Upper lobe of left lung (tissue), 4 donors: ENCODE results near the gene SAA1.

Experiments used
- POLR2AphosphoS5 ChIP-seq, 2 donors: sonication (generic); formaldehyde crosslinking; IDR thresholded peaks; one replicate each; pipeline ENCODE4 v1.5.1; 2017; ENCODE audit warnings: antibody characterized with exemption in 2 of 2
- TF ChIP-seq, protein P1 (sequence below), 6 experiments: fragments of 450-650 bp in 4 of 6; fragments of 200-600 bp in 2 of 6; sonication (generic) in 2 of 6; IDR thresholded peaks; one replicate each; pipeline ENCODE4 v1.5.1; 2016 to 2019; ENCODE audit warnings: antibody characterized with exemption in 6 of 6

DNA sequence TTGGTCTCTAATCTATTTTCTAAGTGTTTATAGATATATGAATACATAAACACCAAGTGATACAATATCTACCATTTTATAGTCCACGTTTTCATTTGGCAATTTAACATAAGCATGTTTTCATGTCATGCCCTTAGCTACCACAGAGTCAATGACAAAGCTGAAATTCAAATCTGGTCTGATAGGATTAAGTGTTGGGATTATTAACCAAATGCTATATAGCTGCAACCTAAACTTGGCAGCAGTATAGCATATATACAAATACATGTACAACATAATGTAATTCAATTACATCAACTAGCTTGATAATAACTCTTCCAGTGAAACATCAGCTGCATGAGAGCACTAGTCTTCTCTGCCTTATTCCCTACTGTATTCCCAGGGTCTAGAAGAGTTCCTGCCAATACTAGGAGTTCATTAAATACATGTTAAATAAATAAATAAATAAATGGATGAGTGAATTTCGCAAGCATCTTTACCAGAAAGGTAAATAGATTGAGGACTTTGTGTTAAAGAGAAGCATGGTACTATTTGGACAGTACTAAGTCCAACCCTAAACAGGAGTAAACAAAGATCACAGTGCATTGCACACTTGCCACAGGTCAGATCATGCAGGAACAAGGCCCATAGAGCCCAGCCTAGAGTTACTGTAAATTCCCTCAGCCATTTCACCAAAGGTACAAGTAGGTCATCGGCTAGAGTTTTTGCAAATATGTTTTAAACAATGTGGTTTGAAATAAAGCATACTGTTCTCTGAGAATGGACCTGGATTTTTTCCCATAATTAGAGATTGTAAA is 42.3 kb upstream of the SAA1 start:
- TF ChIP-seq, protein P1, sequence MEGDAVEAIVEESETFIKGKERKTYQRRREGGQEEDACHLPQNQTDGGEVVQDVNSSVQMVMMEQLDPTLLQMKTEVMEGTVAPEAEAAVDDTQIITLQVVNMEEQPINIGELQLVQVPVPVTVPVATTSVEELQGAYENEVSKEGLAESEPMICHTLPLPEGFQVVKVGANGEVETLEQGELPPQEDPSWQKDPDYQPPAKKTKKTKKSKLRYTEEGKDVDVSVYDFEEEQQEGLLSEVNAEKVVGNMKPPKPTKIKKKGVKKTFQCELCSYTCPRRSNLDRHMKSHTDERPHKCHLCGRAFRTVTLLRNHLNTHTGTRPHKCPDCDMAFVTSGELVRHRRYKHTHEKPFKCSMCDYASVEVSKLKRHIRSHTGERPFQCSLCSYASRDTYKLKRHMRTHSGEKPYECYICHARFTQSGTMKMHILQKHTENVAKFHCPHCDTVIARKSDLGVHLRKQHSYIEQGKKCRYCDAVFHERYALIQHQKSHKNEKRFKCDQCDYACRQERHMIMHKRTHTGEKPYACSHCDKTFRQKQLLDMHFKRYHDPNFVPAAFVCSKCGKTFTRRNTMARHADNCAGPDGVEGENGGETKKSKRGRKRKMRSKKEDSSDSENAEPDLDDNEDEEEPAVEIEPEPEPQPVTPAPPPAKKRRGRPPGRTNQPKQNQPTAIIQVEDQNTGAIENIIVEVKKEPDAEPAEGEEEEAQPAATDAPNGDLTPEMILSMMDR (IDR thresholded peaks at IDR 0.05) = no peak
- no peak for TF ChIP-seq POLR2AphosphoS5 (IDR thresholded peaks at IDR 0.05)
